Measurements from ENCODE around the gene FIGN.
A peak's percentile ranks its signal among the peaks of the same experiment; 100 is the strongest.

The FIGN gene

DNA sequence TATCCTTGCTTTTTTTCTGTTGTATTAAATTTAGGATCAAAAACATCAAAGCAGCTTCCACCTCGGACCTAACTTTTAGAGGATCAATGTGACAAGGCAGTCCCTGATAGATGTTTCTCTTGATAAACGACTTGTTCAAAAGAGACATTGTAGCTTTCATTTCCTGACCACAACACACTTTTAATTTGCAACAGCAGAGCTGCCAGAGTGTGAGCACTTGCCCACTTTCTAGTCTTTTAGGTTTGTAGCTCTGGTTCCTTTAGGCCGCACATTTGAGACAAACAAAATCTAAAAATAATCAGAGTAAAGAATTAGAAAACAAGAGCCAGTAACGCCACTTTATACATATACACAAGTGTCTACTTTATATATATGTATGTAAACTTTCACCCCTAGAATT lies 3.1 kb downstream of the FIGN start:
- TF ChIP-seq SIN3A (IDR thresholded peaks at IDR 0.05; ENCODE audit: borderline replicate concordance, insufficient read depth, low read length) (0 out of 2 replicates have a peak, but pooled peaks have one; percentile 52), TAF1 (IDR thresholded peaks at IDR 0.05; ENCODE audit: borderline replicate concordance, insufficient read depth, low read length) (peak; percentile 32; the same call in 1 of the 2 replicates), POLR2AphosphoS5 (IDR thresholded peaks at IDR 0.05; ENCODE audit: low read depth, low read length) (no peak)

GRCh38 chr2:163731735-163732134 lies 4.1 kb downstream of the FIGN start:
- no peak for TF ChIP-seq FOXP2 (optimal IDR thresholded peaks at IDR 0.05; ENCODE audit: borderline replicate concordance, extremely low read depth, extremely low read length, insufficient read depth)
- TF ChIP-seq, protein P1, sequence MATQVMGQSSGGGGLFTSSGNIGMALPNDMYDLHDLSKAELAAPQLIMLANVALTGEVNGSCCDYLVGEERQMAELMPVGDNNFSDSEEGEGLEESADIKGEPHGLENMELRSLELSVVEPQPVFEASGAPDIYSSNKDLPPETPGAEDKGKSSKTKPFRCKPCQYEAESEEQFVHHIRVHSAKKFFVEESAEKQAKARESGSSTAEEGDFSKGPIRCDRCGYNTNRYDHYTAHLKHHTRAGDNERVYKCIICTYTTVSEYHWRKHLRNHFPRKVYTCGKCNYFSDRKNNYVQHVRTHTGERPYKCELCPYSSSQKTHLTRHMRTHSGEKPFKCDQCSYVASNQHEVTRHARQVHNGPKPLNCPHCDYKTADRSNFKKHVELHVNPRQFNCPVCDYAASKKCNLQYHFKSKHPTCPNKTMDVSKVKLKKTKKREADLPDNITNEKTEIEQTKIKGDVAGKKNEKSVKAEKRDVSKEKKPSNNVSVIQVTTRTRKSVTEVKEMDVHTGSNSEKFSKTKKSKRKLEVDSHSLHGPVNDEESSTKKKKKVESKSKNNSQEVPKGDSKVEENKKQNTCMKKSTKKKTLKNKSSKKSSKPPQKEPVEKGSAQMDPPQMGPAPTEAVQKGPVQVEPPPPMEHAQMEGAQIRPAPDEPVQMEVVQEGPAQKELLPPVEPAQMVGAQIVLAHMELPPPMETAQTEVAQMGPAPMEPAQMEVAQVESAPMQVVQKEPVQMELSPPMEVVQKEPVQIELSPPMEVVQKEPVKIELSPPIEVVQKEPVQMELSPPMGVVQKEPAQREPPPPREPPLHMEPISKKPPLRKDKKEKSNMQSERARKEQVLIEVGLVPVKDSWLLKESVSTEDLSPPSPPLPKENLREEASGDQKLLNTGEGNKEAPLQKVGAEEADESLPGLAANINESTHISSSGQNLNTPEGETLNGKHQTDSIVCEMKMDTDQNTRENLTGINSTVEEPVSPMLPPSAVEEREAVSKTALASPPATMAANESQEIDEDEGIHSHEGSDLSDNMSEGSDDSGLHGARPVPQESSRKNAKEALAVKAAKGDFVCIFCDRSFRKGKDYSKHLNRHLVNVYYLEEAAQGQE (IDR thresholded peaks at IDR 0.05; ENCODE audit: insufficient read depth in 1 of 2, low read depth in 2 of 2, low read length in 2 of 2), result no peak
- TF ChIP-seq TAF1 (IDR thresholded peaks at IDR 0.05; ENCODE audit: borderline replicate concordance, insufficient read depth, low read length), result no peak
- TF ChIP-seq POLR2AphosphoS5 (IDR thresholded peaks at IDR 0.05; ENCODE audit: low read depth, low read length), result no peak
- TF ChIP-seq SIN3A (IDR thresholded peaks at IDR 0.05; ENCODE audit: borderline replicate concordance, insufficient read depth, low read length), result no peak

- TF ChIP-seq, protein P1 (IDR thresholded peaks at IDR 0.05; ENCODE audit: insufficient read depth in 1 of 2, low read depth in 2 of 2, low read length in 2 of 2), result no peak
- TF ChIP-seq SIN3A (IDR thresholded peaks at IDR 0.05; ENCODE audit: borderline replicate concordance, insufficient read depth, low read length) (no peak), FOXP2 (optimal IDR thresholded peaks at IDR 0.05; ENCODE audit: borderline replicate concordance, extremely low read depth, extremely low read length, insufficient read depth) (no peak), TAF1 (IDR thresholded peaks at IDR 0.05; ENCODE audit: borderline replicate concordance, insufficient read depth, low read length) (no peak), POLR2AphosphoS5 (IDR thresholded peaks at IDR 0.05; ENCODE audit: low read depth, low read length) (no peak)
Observed at GRCh38 chr2:163730556-163730955, 5.3 kb downstream of the FIGN start.

GRCh38 chr2:163729636-163730273 lies 6.1 kb downstream of the FIGN start:
- no peak for TF ChIP-seq SIN3A (IDR thresholded peaks at IDR 0.05; ENCODE audit: borderline replicate concordance, insufficient read depth, low read length)
- no peak for TF ChIP-seq FOXP2 (optimal IDR thresholded peaks at IDR 0.05; ENCODE audit: borderline replicate concordance, extremely low read depth, extremely low read length, insufficient read depth)
- no peak for TF ChIP-seq POLR2AphosphoS5 (IDR thresholded peaks at IDR 0.05; ENCODE audit: low read depth, low read length)
- no peak for TF ChIP-seq TAF1 (IDR thresholded peaks at IDR 0.05; ENCODE audit: borderline replicate concordance, insufficient read depth, low read length)
- TF ChIP-seq, protein P1 (IDR thresholded peaks at IDR 0.05; ENCODE audit: insufficient read depth in 1 of 2, low read depth in 2 of 2, low read length in 2 of 2), result no peak

DNA sequence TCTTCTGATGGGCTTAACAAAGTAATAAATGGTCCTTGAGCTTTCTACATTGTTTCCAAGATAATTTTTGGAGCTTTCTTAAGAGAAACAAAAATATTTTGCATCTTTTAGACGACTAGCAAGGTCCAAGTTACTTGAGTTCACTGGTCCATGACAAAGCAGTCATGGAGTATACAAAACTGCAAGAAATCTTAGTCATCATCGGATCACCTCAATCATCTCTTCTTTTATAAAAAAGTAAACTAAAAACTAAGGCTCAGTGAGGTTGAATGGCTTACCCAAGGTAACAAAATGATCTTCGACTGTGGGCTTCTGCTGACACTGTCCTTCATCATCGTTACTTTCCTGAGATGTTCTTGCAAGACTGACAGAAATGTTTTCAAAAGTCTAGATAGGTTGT lies 11.9 kb downstream of the FIGN start:
- TF ChIP-seq FOXP2 (optimal IDR thresholded peaks at IDR 0.05; ENCODE audit: borderline replicate concordance, extremely low read depth, extremely low read length, insufficient read depth) (no peak), SIN3A (IDR thresholded peaks at IDR 0.05; ENCODE audit: borderline replicate concordance, insufficient read depth, low read length) (no peak)
- TF ChIP-seq, protein P1 (IDR thresholded peaks at IDR 0.05; ENCODE audit: insufficient read depth in 1 of 2, low read depth in 2 of 2, low read length in 2 of 2), result no peak

Measured in PFSK-1 (cell line).